Measurements from ENCODE around the gene BRINP2. TPM values are rescaled to one million over a fixed set of nuclear protein-coding genes. Genes with fewer than 3 reads are reported as not detected.
A peak's percentile ranks its signal among the peaks of the same experiment; 100 is the strongest.

BRINP2 gene
- total RNA-seq = not detected

GRCh38 chr1:177170756-177171535 is at the start of gene BRINP2:
TSS of gene BRINP2 (plus strand) at chr1:177170958. CDS start at chr1:177229877, 58,919 bp downstream.
- H3K27me3 ChIP-seq = no peaks in the 10 kb centered on the region
- no peaks in the 10 kb centered on the region for H3K9me3 ChIP-seq
- no peak within 1 kb of the TSS for H3K4me3 ChIP-seq (replicated peaks in 1 of 3)
- TF ChIP-seq CTCF (IDR thresholded peaks at IDR 0.05) (no peak), POLR2A (IDR thresholded peaks at IDR 0.05) (no peak)
- H3K27ac ChIP-seq = no peak within 1 kb of the TSS
- peak; percentile 46 to 54 for DNase-seq
- peaks cover 9 to 11% of the 10 kb centered on the region in 2 donors for H3K4me1 ChIP-seq
- 3 to 5% methylated on average over 32 to 40 of the region's 49 CpGs for WGBS, 2 donors
- intact Hi-C loops (cut with DNase I) = no loop called here
- H3K36me3 ChIP-seq = no peaks in the 10 kb centered on the region

- H3K4me3 ChIP-seq (replicated peaks in 1 of 3) = no peak overlapping the region
- TF ChIP-seq POLR2A (IDR thresholded peaks at IDR 0.05) (no peak), CTCF (IDR thresholded peaks at IDR 0.05) (no peak)
- no peaks in the 10 kb centered on the region for H3K27me3 ChIP-seq
- no peaks in the 10 kb centered on the region for H3K4me1 ChIP-seq
- no peak for DNase-seq
- intact Hi-C loops (cut with DNase I) = no loop called here
- WGBS, 2 donors = 85 to 86% methylated on average over 12 of the region's 12 CpGs
- H3K27ac ChIP-seq = no peak overlapping the region
- no peaks in the 10 kb centered on the region for H3K9me3 ChIP-seq
- no peaks in the 10 kb centered on the region for H3K36me3 ChIP-seq
These were observed 48.1 kb upstream of the BRINP2 start for GRCh38 chr1:177122461-177123251.

GRCh38 chr1:177124577-177125278 is 46.0 kb upstream of the BRINP2 start:
- Histone ChIP-seq H3K27me3 (no peaks in the 10 kb centered on the region), H3K9me3 (no peaks in the 10 kb centered on the region), H3K27ac (no peak overlapping the region), H3K36me3 (no peaks in the 10 kb centered on the region), H3K4me1 (no peaks in the 10 kb centered on the region), H3K4me3 (replicated peaks in 1 of 3) (no peak overlapping the region)
- 83 to 95% methylated on average over 4 of the region's 4 CpGs for WGBS, 2 donors
- TF ChIP-seq POLR2A (IDR thresholded peaks at IDR 0.05) (no peak), CTCF (IDR thresholded peaks at IDR 0.05) (no peak)
- DNase-seq = no peak
- intact Hi-C loops (cut with DNase I) = no loop called here

GRCh38 chr1:177126267-177126666 is 44.5 kb upstream of the BRINP2 start:
- no peak for DNase-seq
- no peaks in the 10 kb centered on the region for H3K9me3 ChIP-seq
- no peak overlapping the region for H3K27ac ChIP-seq
- no peak for TF ChIP-seq CTCF (IDR thresholded peaks at IDR 0.05)
- no peaks in the 10 kb centered on the region for H3K4me1 ChIP-seq
- no peaks in the 10 kb centered on the region for H3K27me3 ChIP-seq
- 79 to 81% methylated on average over 3 of the region's 3 CpGs for WGBS, 2 donors
- intact Hi-C loops (cut with DNase I) = no loop called here
- H3K4me3 ChIP-seq (replicated peaks in 1 of 3) = no peak overlapping the region
- H3K36me3 ChIP-seq = no peaks in the 10 kb centered on the region

Data from thyroid gland (tissue), 4 donors.